ENCODE data around the gene HOOK2. TPM values are rescaled to one million over a fixed set of nuclear protein-coding genes. Genes with fewer than 3 reads are reported as not detected.

Gene HOOK2
- total and polyA plus RNA-seq, 2 of the 13 experiments (the other 11 are each of a cell fraction or from before 2014, with no cell fraction given) = 9.2 to 12.9 TPM

- no peak for TF ChIP-seq IKZF1 (IDR thresholded peaks at IDR 0.05)
- TF ChIP-seq, protein P1, sequence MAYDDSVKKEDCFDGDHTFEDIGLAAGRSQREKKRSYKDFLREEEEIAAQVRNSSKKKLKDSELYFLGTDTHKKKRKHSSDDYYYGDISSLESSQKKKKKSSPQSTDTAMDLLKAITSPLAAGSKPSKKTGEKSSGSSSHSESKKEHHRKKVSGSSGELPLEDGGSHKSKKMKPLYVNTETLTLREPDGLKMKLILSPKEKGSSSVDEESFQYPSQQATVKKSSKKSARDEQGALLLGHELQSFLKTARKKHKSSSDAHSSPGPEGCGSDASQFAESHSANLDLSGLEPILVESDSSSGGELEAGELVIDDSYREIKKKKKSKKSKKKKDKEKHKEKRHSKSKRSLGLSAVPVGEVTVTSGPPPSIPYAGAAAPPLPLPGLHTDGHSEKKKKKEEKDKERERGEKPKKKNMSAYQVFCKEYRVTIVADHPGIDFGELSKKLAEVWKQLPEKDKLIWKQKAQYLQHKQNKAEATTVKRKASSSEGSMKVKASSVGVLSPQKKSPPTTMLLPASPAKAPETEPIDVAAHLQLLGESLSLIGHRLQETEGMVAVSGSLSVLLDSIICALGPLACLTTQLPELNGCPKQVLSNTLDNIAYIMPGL (CRISPR knock-in tag; IDR thresholded peaks at IDR 0.05; ENCODE audit: borderline replicate concordance in 1 of 2, low read depth in 1 of 2) = peak; percentile 35 to 61; a peak in 2 of 4 replicates
- no peak for TF ChIP-seq SMAD9 (CRISPR knock-in tag; IDR thresholded peaks at IDR 0.05)
- TF ChIP-seq KDM3A (CRISPR knock-in tag; IDR thresholded peaks at IDR 0.05; ENCODE audit: low read depth) = 0 out of 2 replicates have a peak, but pooled peaks have one; percentile 18
- TF ChIP-seq RFX5 (IDR thresholded peaks at IDR 0.05; ENCODE audit: low read depth, low read length) = no peak
- TF ChIP-seq EP300 (IDR thresholded peaks at IDR 0.05; ENCODE audit: low read depth in 2 of 2, low read length in 2 of 2) = no peak
- TF ChIP-seq EP300 (CRISPR knock-in tag; IDR thresholded peaks at IDR 0.05; ENCODE audit: borderline replicate concordance) = no peak; the same call in 1 of the 2 replicates
- no peak for TF ChIP-seq ZNF672 (CRISPR knock-in tag; IDR thresholded peaks at IDR 0.05)
- TF ChIP-seq IRF2 (CRISPR knock-in tag; IDR thresholded peaks at IDR 0.05) = peak; percentile 61; the same call in 1 of the 2 replicates
- TF ChIP-seq FOXM1 (CRISPR knock-in tag; IDR thresholded peaks at IDR 0.05) = no peak
- TF ChIP-seq SNRNP70 (IDR thresholded peaks at IDR 0.05; ENCODE audit: low read depth, low read length) = no peak
- TF ChIP-seq, protein P2, sequence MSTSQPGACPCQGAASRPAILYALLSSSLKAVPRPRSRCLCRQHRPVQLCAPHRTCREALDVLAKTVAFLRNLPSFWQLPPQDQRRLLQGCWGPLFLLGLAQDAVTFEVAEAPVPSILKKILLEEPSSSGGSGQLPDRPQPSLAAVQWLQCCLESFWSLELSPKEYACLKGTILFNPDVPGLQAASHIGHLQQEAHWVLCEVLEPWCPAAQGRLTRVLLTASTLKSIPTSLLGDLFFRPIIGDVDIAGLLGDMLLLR (CRISPR knock-in tag; IDR thresholded peaks at IDR 0.05) = 0 out of 2 replicates have a peak, but pooled peaks have one; percentile 61
- TF ChIP-seq ZSCAN21 (CRISPR knock-in tag; IDR thresholded peaks at IDR 0.05; ENCODE audit: borderline replicate concordance) = 0 out of 2 replicates have a peak, but pooled peaks have one; percentile 25
- TF ChIP-seq MAFF (IDR thresholded peaks at IDR 0.05; ENCODE audit: low read depth, low read length) = no peak
- TF ChIP-seq RERE (CRISPR knock-in tag; IDR thresholded peaks at IDR 0.05; ENCODE audit: low read depth) = no peak
- TF ChIP-seq PBX3 (CRISPR knock-in tag; IDR thresholded peaks at IDR 0.05; ENCODE audit: borderline replicate concordance) = no peak
These were observed 51.5 kb downstream of the HOOK2 start, which contains the start of gene TNPO2 (continued) for GRCh38 chr19:12723641-12724426.

Measured in HepG2 (cell line).